Measurements from ENCODE around the gene CNKSR3.

The CNKSR3 gene

DNA sequence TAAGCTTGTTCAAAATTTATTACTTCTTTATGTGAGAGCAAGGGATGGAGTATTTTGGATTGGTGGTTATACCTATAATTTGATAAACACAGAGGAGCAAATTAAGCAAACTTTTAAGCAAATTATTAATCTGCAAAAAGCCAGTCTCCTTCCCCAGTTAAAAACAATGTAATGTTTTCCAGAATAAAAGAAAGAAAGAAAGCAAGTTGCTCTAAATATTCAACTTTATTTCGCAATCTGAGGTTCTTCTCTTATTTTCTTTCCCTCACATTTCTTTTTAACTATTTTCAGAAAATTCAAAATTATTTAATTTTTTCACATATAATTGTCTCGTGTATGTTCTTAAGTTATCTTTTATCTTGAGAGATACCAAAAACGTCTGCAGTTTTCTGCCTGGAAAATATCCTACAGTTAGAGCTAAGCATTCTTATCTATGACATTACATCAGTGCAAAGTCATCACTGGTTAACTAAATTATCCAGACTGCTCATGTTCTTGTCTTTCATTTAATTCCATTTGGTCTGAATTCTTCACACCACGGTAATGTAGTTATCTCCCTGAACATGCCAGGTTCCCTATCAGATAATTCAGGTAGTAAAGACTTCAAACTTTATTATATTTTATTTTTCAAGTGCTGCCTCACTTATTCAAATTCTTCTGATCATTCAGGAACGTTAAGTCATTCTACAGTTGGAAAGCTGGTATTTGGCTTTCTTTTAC lies 3.3 kb upstream of the CNKSR3 start:
- Histone ChIP-seq H3K36me3 (ENCODE audit: control insufficient read depth in 1 of 2, insufficient read depth in 2 of 2, low read length in 2 of 2) (no peaks in the 10 kb centered on the region), H3K9ac (ENCODE audit: low read depth in 1 of 2, low read length in 2 of 2) (no peak overlapping the region), H3K4me1 (ENCODE audit: control insufficient read depth in 1 of 2, insufficient read depth in 2 of 2, low read length in 2 of 2) (peaks cover 10 to 12% of the 10 kb centered on the region in 2 donors), H3K4me3 (ENCODE audit: low read depth in 1 of 2, low read length in 2 of 2) (no peak overlapping the region), H3K9me3 (ENCODE audit: control insufficient read depth in 1 of 2, low read length in 2 of 2) (no peaks in the 10 kb centered on the region), H3K27me3 (ENCODE audit: control insufficient read depth in 1 of 2, insufficient read depth in 2 of 2, low read length in 2 of 2) (no peaks in the 10 kb centered on the region), H3K27ac (ENCODE audit: low read depth, low read length) (no peak overlapping the region)

DNA sequence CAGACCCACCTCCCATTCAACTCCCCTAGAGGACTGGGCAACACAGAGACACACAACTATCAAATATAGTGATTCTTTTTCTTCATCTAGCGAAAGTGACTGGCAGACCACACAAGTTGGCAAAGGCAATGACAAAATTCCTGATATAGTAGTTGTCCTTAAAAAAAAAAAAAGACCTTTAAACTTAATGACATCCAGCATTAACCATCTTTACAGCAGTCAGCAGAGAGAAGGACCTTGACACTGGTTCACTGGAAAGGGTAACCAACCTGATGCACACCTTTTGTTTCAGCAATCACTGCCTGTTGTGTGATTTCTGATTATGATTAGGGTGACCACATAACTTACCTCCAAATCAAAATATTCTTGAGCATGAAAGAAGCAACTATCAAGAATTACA lies 1.7 kb upstream of the CNKSR3 start:
- Histone ChIP-seq H3K4me1 (ENCODE audit: control insufficient read depth in 1 of 2, insufficient read depth in 2 of 2, low read length in 2 of 2) (peaks cover 12 to 23% of the 10 kb centered on the region in 2 donors), H3K27ac (ENCODE audit: low read depth, low read length) (peak overlapping the region; percentile 26)

DNA sequence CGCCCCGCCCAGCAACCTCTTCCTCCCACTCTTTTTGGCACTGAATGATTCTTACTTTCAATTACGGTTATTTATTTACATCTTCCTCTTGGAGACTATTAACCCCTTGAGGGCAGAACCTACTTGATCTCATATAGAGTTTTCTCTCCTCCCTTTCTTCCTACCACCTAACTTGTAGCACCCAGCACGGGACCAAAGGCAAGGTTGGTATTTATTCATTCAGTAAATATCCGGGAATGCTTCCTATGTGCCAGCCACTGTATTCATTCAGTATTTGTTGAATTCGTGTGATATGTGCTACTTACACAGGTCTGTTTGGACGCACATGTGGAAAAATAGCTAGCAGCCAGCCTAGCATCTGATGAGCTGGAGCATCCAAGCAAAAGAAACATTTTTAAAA lies 1.3 kb upstream of the CNKSR3 start:
- Histone ChIP-seq H3K27me3 (ENCODE audit: control insufficient read depth in 1 of 2, insufficient read depth in 2 of 2, low read length in 2 of 2) (no peaks in the 10 kb centered on the region), H3K36me3 (ENCODE audit: control insufficient read depth in 1 of 2, insufficient read depth in 2 of 2, low read length in 2 of 2) (no peaks in the 10 kb centered on the region), H3K9me3 (ENCODE audit: control insufficient read depth in 1 of 2, low read length in 2 of 2) (no peaks in the 10 kb centered on the region), H3K4me3 (ENCODE audit: low read depth in 1 of 2, low read length in 2 of 2) (peak overlapping the region; percentile 18 to 53), H3K27ac (ENCODE audit: low read depth, low read length) (peak overlapping the region; percentile 26), H3K9ac (ENCODE audit: low read depth in 1 of 2, low read length in 2 of 2) (no peak overlapping the region), H3K4me1 (ENCODE audit: control insufficient read depth in 1 of 2, insufficient read depth in 2 of 2, low read length in 2 of 2) (peaks cover 15 to 27% of the 10 kb centered on the region in 2 donors)

More for the DNA sequence above, 1.7 kb upstream of the CNKSR3 start:
- Histone ChIP-seq H3K4me3 (ENCODE audit: low read depth in 1 of 2, low read length in 2 of 2) (peak overlapping the region; percentile 18 to 53), H3K9ac (ENCODE audit: low read depth in 1 of 2, low read length in 2 of 2) (no peak overlapping the region), H3K9me3 (ENCODE audit: control insufficient read depth in 1 of 2, low read length in 2 of 2) (no peaks in the 10 kb centered on the region), H3K27me3 (ENCODE audit: control insufficient read depth in 1 of 2, insufficient read depth in 2 of 2, low read length in 2 of 2) (no peaks in the 10 kb centered on the region), H3K36me3 (ENCODE audit: control insufficient read depth in 1 of 2, insufficient read depth in 2 of 2, low read length in 2 of 2) (no peaks in the 10 kb centered on the region)

DNA sequence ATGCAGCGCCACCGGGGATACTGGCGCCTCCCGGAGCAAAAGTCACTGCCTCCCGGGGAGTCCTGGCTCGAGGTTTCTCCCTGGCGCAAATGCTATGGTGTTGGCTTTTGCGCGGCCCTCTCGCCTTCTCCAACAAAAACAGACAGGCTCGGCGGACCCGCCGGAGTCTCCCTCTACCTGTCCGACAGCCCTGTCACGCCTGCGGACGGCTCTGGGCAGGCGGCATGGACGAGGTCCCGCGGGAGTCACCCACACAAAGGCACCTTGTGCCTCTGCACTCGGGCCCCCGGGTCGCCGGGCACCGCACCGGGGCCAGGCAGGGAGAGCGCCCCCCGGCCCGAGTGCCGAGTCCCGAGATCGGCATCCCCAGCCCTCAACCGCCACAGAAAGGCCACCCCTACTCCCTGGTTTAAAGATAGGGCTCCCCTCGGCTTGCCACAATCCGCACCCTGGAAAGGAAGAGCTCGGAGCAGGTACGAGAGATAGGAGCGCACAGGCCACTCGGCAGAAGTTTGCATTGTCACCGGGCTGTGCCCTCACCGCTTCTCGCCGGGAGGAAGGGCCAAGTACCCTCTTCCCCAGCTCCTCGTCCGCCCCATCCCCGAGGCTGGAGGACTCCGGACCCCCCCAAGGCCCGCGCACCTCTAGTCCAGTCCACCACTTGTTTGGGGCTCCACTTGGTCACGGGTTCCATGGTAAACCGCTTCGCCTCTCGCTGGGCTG lies 903 bp downstream of the CNKSR3 start:
- H3K4me1 ChIP-seq (ENCODE audit: control insufficient read depth in 1 of 2, insufficient read depth in 2 of 2, low read length in 2 of 2), result peaks cover 21 to 33% of the 10 kb centered on the region in 2 donors
- no peaks in the 10 kb centered on the region for H3K27me3 ChIP-seq (ENCODE audit: control insufficient read depth in 1 of 2, insufficient read depth in 2 of 2, low read length in 2 of 2)
- H3K36me3 ChIP-seq (ENCODE audit: control insufficient read depth in 1 of 2, insufficient read depth in 2 of 2, low read length in 2 of 2), result no peaks in the 10 kb centered on the region
- no peaks in the 10 kb centered on the region for H3K9me3 ChIP-seq (ENCODE audit: control insufficient read depth in 1 of 2, low read length in 2 of 2)
- H3K27ac ChIP-seq (ENCODE audit: low read depth, low read length), result peak overlapping the region; percentile 90
- peak overlapping the region; percentile 86 to 90 for H3K9ac ChIP-seq (ENCODE audit: low read depth in 1 of 2, low read length in 2 of 2)
- H3K4me3 ChIP-seq (ENCODE audit: low read depth in 1 of 2, low read length in 2 of 2), result peak overlapping the region; percentile 88 to 90

DNA sequence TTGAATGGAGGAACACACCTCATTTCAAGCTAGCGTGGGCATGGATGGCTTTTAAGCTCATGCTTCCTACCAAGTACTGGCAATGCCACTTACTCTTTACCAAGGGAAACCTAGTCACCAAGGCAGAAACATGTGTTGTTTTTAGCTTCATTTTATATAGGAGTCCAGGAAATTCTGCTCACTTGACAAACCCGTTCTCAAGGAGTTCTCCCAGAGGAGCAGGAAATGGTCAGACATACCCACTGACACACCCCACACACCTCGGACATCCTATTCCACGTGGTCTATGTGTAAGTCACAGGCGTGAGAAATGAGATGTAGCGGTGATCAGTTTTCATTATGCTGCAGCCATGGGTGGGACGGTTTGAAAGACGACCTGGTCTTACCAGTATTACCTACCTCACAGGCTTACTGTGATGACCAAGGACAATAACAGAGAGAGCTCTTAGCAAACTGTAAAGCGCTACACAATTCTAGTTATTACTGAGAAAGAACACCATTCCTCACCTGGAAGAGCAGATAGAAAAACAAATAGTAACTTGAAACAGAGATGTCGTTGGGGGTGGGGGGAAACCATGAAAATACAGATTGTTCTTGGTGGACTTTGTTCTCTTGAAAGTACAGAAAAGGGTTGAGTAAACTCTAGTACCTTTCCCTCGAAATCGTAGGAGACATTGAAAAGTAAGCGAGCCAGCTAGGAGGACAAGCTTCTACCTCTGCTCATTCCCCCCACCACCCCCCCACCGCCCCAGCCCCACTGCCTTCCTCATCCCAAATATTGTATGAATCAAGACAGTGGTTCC lies 1.7 kb downstream of the CNKSR3 start:
- no peaks in the 10 kb centered on the region for H3K36me3 ChIP-seq (ENCODE audit: control insufficient read depth in 1 of 2, insufficient read depth in 2 of 2, low read length in 2 of 2)
- H3K9ac ChIP-seq (ENCODE audit: low read depth in 1 of 2, low read length in 2 of 2), result peak overlapping the region; percentile 86 to 90
- peak overlapping the region; percentile 88 to 90 for H3K4me3 ChIP-seq (ENCODE audit: low read depth in 1 of 2, low read length in 2 of 2)
- peaks cover 21 to 33% of the 10 kb centered on the region in 2 donors for H3K4me1 ChIP-seq (ENCODE audit: control insufficient read depth in 1 of 2, insufficient read depth in 2 of 2, low read length in 2 of 2)
- peak overlapping the region; percentile 26 for H3K27ac ChIP-seq (ENCODE audit: low read depth, low read length)
- H3K9me3 ChIP-seq (ENCODE audit: control insufficient read depth in 1 of 2, low read length in 2 of 2), result no peaks in the 10 kb centered on the region
- no peaks in the 10 kb centered on the region for H3K27me3 ChIP-seq (ENCODE audit: control insufficient read depth in 1 of 2, insufficient read depth in 2 of 2, low read length in 2 of 2)

DNA sequence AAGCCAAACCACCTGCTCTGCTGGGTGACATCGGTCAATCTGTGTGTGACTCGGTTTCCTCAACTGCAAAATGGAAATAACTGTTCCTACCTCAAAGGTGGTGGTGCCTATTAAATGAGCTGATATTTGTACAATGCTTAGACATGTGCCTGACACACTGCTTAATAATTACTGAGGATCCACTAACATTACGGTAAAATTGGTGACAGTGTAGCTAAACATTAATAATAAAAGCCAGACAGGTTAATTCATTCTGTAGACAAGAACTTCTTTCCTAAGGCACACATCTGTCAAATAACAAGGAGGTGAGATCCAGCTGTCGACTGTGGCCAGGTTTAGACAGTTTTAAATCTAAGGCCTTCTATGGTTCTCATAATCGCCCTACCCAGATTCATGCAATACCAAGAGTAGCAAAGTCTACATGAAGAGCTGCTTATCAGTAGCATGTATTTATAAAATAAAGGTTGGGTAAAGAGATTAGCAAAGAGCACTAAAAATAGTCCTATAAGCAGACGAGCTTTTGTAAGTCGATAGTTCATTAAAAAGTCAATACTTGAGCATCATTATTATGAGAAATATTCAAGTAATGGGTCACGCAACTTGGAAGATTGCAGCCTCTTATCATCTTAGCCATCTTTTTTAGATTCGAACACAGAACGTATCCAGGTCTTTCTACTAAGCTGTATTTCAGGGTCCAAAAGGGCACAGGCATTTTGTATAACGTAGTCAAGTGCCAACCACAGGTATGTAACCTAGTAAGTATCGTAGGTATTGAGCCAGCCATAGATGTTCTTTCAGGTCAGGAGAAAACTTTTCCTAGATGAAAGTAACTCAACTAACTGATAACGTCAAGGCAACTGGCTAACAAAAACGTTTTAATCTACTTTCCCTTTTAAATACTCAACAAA lies 3.2 kb downstream of the CNKSR3 start:
- Histone ChIP-seq H3K9ac (ENCODE audit: low read depth in 1 of 2, low read length in 2 of 2) (peak overlapping the region in 1 of 2 donors; percentile 90), H3K4me3 (ENCODE audit: low read depth in 1 of 2, low read length in 2 of 2) (peak overlapping the region; percentile 46 to 90), H3K36me3 (ENCODE audit: control insufficient read depth in 1 of 2, insufficient read depth in 2 of 2, low read length in 2 of 2) (no peaks in the 10 kb centered on the region), H3K27ac (ENCODE audit: low read depth, low read length) (peak overlapping the region; percentile 34), H3K4me1 (ENCODE audit: control insufficient read depth in 1 of 2, insufficient read depth in 2 of 2, low read length in 2 of 2) (peaks cover 15 to 28% of the 10 kb centered on the region in 2 donors), H3K27me3 (ENCODE audit: control insufficient read depth in 1 of 2, insufficient read depth in 2 of 2, low read length in 2 of 2) (no peaks in the 10 kb centered on the region), H3K9me3 (ENCODE audit: control insufficient read depth in 1 of 2, low read length in 2 of 2) (no peaks in the 10 kb centered on the region)

DNA sequence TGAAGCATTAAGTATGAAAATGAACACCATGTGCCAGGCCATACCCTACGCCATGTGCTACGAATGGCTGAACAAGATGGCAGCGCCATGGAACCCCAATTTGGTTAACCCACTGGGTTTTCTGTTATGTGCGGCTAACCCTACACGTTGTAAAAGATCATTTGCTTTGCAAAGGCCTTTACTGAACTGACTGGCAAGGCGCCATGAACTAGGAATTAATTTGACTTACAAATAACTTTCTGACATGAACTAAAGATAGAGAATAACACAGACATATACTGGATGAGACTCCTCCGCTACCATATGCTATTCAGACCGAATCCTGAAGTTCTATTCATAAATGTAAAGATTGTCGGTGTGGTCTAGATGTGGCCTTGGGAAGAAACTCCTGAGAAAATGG lies 3.9 kb downstream of the CNKSR3 start:
- Histone ChIP-seq H3K9ac (ENCODE audit: low read depth in 1 of 2, low read length in 2 of 2) (no peak overlapping the region), H3K9me3 (ENCODE audit: control insufficient read depth in 1 of 2, low read length in 2 of 2) (no peaks in the 10 kb centered on the region), H3K4me1 (ENCODE audit: control insufficient read depth in 1 of 2, insufficient read depth in 2 of 2, low read length in 2 of 2) (peaks cover 10 to 24% of the 10 kb centered on the region in 2 donors)

DNA sequence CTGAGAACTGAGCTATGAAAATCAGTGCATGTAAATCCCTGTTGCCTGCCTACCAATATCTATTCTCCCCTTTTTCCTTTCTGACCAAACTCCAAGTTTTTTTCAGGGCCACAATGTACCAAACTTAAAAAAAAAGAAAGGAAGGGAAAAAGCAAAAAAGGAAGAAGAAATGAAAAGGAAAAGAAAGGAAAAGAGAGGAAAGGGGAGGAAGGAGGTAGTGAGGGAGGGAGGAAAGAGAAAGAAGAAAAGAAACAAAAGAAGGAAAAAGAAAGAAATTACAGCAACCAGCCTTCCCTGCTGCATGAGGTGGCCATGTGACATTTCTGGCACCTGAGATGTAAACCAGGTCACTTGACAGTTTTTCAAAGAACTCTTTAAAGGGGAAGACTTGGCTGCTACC lies 4.4 kb downstream of the CNKSR3 start:
- no peak overlapping the region for H3K4me3 ChIP-seq (ENCODE audit: low read depth in 1 of 2, low read length in 2 of 2)
- H3K27me3 ChIP-seq (ENCODE audit: control insufficient read depth in 1 of 2, insufficient read depth in 2 of 2, low read length in 2 of 2), result no peaks in the 10 kb centered on the region
- no peak overlapping the region for H3K9ac ChIP-seq (ENCODE audit: low read depth in 1 of 2, low read length in 2 of 2)
- no peaks in the 10 kb centered on the region for H3K9me3 ChIP-seq (ENCODE audit: control insufficient read depth in 1 of 2, low read length in 2 of 2)
- no peak overlapping the region for H3K27ac ChIP-seq (ENCODE audit: low read depth, low read length)
- peaks cover 13 to 24% of the 10 kb centered on the region in 2 donors for H3K4me1 ChIP-seq (ENCODE audit: control insufficient read depth in 1 of 2, insufficient read depth in 2 of 2, low read length in 2 of 2)
- no peaks in the 10 kb centered on the region for H3K36me3 ChIP-seq (ENCODE audit: control insufficient read depth in 1 of 2, insufficient read depth in 2 of 2, low read length in 2 of 2)

More for the DNA sequence above, 3.9 kb downstream of the CNKSR3 start:
- Histone ChIP-seq H3K4me3 (ENCODE audit: low read depth in 1 of 2, low read length in 2 of 2) (no peak overlapping the region), H3K36me3 (ENCODE audit: control insufficient read depth in 1 of 2, insufficient read depth in 2 of 2, low read length in 2 of 2) (no peaks in the 10 kb centered on the region), H3K27ac (ENCODE audit: low read depth, low read length) (no peak overlapping the region), H3K27me3 (ENCODE audit: control insufficient read depth in 1 of 2, insufficient read depth in 2 of 2, low read length in 2 of 2) (no peaks in the 10 kb centered on the region)

DNA sequence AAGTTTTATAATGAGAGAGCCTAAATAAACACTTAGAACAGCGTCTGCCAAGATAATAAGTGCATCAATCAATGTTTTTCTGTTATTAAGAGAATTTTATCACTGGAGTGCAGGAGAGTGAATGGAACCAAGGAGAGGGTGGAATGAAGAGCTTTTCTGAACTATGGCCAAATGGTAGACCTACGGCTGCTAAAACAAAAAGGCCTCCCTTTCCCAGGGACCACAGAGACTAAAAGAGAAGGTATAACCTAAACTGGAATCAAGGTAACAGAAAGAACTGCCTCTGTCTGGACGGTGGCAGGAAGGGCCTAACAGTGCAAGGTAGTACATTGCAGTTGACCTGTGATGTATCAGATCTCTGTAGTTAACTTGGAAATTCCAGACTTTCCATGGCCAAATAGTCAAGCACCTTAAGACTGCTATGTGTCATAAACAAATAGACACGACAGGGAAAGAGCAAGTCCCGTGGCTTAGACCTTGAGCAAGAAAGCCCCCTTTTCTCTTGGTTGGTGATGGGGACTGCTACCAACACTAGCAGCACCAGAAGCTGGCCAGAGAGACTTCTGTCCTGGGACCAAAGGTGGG lies 5.5 kb downstream of the CNKSR3 start:
- no peak overlapping the region for H3K27ac ChIP-seq (ENCODE audit: low read depth, low read length)
- peaks cover 16 to 24% of the 10 kb centered on the region in 2 donors for H3K4me1 ChIP-seq (ENCODE audit: control insufficient read depth in 1 of 2, insufficient read depth in 2 of 2, low read length in 2 of 2)
- H3K4me3 ChIP-seq (ENCODE audit: low read depth in 1 of 2, low read length in 2 of 2), result no peak overlapping the region
- H3K9me3 ChIP-seq (ENCODE audit: control insufficient read depth in 1 of 2, low read length in 2 of 2), result no peaks in the 10 kb centered on the region
- no peaks in the 10 kb centered on the region for H3K27me3 ChIP-seq (ENCODE audit: control insufficient read depth in 1 of 2, insufficient read depth in 2 of 2, low read length in 2 of 2)
- no peaks in the 10 kb centered on the region for H3K36me3 ChIP-seq (ENCODE audit: control insufficient read depth in 1 of 2, insufficient read depth in 2 of 2, low read length in 2 of 2)
- no peak overlapping the region for H3K9ac ChIP-seq (ENCODE audit: low read depth in 1 of 2, low read length in 2 of 2)

Data from duodenal mucosa (tissue), 2 donors.